Loucy (cell line): ENCODE data around the gene POLR2I.

Experiments
- EZH2phosphoT487 ChIP-seq: fragments of 200-600 bp; IDR thresholded peaks from 2 replicates; pipeline ENCODE4 v1.6.1; 2018; ENCODE audit warnings: antibody characterized with exemption, mild to moderate bottlenecking, moderate library complexity, borderline replicate concordance
- TF ChIP-seq, protein P1 (sequence below): fragments of 200-600 bp; sonication (generic); conservative IDR thresholded peaks from 2 replicates; pipeline ENCODE4 v1.5.1; 2014; ENCODE audit warnings: mild to moderate bottlenecking, antibody characterized with exemption, low read length

DNA sequence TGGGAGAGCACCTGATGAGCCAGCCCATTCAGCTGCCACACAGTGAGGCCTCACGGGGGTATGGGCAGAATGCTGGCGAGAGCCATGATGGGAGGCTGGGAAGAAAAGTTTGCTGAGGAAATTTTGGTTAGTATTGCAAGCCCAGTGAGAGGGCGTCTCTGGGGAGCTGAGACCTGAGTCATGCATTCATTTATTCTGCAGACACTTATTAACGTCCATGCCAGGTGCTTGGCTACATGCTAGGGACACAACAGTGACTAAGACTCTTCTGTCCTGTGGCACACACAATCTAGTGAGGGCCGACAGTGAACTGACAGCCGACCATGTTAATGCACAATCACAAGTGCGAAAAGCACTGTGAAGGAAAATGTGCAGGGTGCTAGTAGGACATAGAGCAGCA, 32.8 kb downstream of the POLR2I start:
- TF ChIP-seq, protein P1, sequence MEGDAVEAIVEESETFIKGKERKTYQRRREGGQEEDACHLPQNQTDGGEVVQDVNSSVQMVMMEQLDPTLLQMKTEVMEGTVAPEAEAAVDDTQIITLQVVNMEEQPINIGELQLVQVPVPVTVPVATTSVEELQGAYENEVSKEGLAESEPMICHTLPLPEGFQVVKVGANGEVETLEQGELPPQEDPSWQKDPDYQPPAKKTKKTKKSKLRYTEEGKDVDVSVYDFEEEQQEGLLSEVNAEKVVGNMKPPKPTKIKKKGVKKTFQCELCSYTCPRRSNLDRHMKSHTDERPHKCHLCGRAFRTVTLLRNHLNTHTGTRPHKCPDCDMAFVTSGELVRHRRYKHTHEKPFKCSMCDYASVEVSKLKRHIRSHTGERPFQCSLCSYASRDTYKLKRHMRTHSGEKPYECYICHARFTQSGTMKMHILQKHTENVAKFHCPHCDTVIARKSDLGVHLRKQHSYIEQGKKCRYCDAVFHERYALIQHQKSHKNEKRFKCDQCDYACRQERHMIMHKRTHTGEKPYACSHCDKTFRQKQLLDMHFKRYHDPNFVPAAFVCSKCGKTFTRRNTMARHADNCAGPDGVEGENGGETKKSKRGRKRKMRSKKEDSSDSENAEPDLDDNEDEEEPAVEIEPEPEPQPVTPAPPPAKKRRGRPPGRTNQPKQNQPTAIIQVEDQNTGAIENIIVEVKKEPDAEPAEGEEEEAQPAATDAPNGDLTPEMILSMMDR = no peak
- no peak for TF ChIP-seq EZH2phosphoT487
